Measurements from ENCODE around the gene TXNL4A. TPM values are rescaled to one million over a fixed set of nuclear protein-coding genes. Genes with fewer than 3 reads are reported as not detected.
"Not testable (repeated sequence)": the region's sequence is repeated elsewhere in the genome, so short reads cannot be mapped to it uniquely, and the experiment has no call there.

TXNL4A gene, protein sequence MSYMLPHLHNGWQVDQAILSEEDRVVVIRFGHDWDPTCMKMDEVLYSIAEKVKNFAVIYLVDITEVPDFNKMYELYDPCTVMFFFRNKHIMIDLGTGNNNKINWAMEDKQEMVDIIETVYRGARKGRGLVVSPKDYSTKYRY
- total RNA-seq, result 76.7 TPM

DNA sequence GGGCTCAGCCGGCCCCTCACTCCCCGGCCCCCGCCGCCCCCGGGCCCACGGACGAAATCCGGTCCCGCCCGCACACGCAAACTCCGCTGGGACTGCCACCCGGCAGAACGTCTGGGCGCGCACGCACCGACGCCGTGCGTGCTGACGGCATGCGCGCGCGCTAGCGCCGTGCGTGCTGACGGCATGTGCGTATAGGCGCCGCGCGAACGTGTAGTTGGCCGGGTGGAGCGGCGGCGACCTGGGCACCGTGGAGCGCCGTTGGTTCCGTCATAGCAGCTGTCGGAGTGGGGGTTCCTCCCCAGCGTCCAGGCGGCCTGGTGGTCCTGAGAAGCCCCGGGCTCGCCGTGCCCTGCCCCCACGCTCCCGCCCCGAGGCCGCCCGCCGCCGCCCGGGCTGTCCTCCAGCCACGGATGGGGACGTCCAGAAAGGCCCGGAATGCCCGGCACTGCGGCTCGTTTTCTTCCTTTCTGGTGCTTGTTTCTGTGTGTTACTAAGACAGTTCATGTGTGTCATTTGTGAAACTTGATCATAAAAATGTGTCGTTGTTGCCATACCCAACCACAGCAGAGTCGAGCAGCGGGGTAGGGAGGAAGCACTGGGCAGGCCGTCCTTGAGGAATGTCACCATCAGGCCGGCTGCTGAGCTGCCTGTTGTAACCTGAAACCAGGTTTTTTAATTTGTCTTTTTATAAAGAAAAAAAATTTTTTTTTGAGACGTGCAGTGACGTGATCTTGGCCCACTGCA lies at the start of gene TXNL4A:
TSS of gene TXNL4A (minus strand) at position 113 of the 744 bp plus-strand sequence. CDS start 171 bp downstream, outside the sequence.
- peak; percentile 86 for DNase-seq (ENCODE audit: low spot score)

DNA sequence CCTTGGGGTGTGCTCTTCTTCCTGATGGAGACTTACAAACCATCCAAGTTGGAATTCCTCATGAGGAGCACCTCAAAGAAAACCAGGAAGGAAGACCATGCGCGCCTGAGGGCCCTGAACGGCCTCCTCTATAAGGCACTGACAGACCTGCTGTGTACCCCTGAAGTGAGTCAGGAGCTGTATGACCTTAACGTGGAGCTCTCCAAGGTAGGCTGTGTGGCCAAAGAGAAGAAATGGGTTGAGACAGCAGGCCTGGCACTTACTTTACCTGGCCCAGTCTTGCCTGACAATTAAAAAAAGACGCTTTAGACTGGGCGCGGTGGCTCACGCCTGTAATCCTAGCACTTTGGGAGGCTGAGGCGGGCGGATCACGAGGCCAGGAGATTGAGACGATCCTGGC lies 48.9 kb upstream of the TXNL4A start:
- no peak for DNase-seq (ENCODE audit: low spot score)

DNA sequence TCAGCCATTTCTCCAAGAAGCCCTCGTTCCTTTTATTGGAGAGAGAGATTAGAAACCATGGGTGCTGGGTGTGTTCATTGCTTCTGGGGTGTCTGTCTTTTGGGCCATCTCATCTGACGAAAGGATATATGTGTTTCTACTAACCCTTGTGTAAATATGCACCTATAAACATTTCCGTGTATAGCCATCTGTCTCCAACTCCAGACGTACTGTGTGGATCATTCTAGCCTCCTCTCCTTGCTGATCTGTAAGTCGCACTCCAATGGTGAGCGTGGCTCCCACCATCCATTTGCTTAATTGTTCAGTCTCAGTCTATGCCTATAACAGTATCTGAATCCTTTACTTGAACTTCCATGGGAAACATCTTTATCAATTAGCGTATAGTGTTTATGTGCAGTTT lies 47.6 kb upstream of the TXNL4A start:
- no peak for DNase-seq (ENCODE audit: low spot score)

DNA sequence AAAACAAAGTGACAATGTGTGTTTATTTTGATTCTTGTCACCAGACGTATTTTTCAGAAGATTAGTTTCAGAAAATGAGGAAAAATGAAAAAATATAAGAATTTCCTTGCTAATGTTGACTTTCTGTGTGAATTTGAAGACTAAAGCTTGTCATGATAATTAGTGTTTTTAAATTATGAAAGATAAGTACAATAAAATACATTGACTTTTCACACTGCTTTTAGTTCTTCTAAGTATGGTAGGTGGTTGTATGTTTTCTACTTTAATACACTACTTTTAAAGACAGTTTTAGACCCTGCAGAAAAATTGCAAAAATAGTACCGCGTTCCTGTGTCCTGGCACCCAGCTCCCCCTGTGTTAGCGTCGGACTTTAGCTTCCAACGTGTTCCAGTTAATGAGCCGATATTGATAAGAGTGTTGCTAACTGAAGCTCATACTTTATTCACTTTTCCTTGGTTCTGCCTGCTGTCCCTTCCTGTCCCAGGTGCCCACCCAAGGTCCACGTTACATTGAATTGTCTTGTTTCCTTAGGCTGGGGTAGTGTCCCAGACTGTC lies 46.6 kb upstream of the TXNL4A start:
- DNase-seq (ENCODE audit: low spot score), result no peak

DNA sequence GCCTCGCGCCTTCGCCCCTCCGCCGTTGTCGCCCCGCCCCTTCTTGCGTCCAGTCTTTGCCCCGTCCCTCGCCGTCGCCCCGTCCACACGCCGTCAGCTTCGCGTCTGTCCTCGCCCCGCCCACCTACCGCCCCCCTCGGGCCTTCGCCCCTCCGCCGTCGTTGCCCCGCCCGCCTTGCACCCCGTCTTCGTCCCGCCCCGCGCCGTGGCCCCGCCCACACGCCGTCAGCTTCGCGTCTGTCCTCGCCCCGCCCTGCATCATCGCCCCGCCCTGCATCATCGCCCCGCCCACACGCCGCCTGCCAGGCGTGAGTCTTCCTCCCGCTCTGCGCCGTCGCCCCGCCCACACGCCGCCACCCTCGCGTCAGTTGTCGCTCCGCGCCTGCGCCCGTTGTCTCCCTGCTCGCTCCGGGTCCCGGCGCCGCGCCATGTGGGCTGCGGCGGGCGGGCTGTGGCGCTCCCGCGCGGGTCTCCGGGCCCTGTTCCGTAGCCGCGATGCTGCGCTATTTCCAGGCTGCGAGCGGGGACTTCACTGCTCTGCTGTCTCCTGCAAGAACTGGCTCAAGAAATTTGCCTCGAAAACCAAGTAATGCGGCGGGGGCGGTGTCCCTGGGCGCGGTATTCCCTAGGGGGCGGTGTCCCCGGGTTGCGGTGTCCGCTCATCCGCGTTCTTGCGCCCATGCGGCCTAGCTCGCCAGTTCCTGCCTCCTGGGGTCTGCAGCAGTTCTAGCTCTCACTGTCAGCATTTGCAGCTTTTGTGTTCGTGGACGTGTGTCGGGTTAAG lies 45.9 kb upstream of the TXNL4A start, which contains the start of gene RBFA:
TSS of gene RBFA (plus strand) at position 367 of the 784 bp plus-strand sequence. CDS start at position 429, 62 bp downstream.
- peak; percentile 100 for DNase-seq (ENCODE audit: low spot score)

DNA sequence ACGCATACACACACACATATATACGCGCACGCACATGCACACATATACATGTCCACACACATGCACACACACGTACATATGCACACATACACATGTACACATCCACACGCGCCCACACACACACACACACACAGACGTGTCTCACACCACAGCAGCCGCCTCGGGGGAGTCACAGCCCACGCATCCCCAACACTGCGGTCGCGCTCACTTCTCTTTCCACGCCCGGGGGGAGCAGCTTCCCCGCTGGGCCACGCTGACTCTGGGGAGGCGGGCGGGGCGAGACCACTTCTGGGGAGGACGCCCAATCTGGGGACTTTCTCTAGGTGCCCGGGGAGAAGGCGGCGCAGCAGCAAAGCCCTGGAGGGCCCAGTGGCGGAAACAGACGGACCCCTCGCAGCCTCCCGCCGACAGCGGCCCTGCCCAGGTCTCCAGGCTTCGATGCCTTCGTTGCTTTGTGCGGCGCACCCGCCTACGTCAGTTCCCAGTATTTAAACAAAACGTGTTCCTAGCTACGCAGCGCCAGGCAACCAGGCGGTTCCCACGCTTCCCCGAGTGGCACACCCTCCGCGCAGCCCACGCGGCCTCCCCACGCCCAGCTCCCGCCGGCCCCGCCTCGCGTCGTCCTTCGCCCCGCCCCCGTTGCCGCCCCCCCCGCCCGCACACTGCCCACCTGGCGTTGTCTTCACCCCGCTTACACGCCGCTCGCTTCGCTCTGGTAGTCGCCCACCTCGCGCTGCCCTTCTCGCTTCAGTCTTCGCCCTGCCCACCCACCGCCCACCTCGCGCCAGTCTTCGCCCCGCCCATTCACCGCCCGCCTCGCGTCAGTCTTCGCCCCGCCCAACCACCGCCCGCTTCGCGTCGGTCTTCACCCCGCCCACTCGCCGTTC lies 45.1 kb upstream of the TXNL4A start:
- no peak for DNase-seq (ENCODE audit: low spot score)

DNA sequence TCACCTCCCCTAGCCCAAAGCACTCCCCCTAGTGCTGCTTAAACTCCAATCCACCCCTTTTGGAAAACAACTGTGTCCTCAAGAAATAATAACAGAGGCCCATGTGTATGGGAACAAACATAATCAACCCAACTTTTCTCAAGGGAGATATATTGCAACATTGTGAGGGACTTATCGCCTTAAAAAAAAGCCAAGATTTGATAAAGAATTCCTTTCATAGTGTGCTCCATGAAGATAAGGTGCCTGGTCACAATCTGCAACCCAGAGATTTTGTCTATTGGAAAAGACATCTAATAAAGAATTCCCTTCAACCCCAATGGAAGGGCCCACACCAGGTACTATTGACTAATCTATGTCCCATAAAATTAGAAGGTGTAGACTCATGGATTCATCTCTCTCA lies 41.3 kb upstream of the TXNL4A start:
- no peak for DNase-seq (ENCODE audit: low spot score)

DNA sequence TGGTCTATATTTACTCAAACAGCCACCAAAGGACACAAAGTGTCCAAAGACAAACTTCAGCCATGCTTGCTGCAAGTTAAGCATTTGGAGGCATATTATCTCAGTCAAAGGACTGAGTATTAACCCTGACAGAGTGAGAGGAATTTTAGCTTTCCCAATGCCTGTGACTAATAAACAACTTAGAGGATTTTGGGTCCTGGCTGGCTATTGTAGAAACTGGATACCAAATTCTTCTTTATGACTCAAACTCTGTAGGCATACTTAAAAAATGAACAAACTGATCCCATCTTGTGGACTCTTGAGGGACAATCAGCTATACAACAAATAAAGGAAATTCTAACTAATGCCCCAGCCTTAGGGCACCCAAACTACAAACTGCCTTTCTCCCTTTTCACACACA lies 39.4 kb upstream of the TXNL4A start:
- not testable (repeated sequence) for DNase-seq (ENCODE audit: low spot score)

DNA sequence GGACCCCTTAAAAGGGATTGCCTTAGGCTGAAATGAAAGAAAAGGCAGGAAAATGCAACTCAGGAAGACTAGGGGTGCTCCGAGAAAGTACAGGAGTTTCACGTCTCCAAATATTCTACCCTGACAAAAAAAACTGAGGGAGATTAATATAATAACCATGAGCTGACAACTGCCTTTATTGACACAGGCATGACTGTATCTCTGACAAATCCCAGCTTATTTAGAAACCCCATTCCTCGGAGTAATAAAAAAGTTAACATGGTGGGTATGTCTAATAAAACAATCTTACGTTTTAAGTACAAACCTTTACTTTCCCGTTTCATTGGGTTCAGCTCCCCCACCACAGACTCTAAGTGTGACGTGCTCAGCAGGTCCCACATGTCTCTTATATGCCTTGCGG lies 38.0 kb upstream of the TXNL4A start:
- DNase-seq (ENCODE audit: low spot score), result no peak

DNA sequence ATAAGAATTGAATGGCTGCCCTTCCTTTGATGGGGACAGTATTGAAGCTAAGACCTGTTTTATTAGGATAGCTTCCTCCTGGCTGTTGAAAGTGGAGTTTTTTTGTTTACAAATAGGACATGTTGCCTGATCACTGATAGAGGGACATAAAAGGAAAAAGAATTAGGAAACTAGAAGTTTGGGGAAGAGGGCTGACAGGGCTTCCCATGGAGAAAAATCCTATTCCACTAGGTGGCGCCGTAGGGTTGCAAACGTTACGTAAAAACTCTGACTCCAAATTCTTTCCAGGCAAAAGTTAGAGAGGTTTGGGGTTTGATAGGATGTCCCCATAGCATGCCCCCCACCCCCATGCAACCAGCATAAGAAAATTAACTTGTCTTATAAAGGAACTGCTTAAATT lies 34.8 kb upstream of the TXNL4A start:
- no peak for DNase-seq (ENCODE audit: low spot score)

DNA sequence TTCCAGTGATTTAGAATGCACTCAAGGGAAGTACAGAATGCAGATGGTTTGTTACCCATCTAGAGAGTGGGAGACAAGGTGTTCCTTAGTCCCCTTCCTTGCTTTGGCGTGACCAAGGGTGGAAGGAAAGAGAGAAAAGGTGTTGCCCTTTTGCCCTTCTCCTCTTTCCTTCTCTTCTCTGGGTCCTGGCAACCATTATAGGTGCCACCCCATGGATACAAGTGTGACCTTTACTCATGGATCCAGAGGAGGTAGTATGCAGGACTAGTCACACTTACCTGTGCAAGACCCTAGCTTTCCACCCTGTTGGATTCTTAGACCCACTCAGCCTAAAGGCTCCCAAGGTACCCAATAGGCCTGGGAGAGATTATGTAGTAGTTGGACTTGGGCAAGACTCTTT lies 34.2 kb upstream of the TXNL4A start:
- DNase-seq (ENCODE audit: low spot score), result no peak

DNA sequence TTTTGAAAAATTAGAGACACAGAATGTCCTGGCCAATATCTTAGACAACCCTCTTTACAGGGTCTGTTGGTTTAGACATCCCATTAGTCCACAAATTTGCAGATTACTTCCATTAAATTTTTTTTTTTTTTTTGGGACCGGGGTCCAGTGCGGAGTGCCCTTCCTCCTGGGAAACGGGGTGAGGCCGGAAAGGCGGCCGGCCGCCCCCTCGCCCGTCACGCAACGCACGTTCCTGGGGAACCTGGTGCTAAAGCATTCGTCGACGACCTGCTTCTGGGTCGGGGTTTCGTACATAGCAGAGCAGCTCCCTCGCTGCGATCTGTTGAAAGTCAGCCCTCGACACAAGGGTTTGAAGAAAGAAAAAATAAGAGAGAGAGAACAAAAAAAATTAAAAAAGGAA lies 24.4 kb upstream of the TXNL4A start:
- DNase-seq (ENCODE audit: low spot score), result no peak

DNA sequence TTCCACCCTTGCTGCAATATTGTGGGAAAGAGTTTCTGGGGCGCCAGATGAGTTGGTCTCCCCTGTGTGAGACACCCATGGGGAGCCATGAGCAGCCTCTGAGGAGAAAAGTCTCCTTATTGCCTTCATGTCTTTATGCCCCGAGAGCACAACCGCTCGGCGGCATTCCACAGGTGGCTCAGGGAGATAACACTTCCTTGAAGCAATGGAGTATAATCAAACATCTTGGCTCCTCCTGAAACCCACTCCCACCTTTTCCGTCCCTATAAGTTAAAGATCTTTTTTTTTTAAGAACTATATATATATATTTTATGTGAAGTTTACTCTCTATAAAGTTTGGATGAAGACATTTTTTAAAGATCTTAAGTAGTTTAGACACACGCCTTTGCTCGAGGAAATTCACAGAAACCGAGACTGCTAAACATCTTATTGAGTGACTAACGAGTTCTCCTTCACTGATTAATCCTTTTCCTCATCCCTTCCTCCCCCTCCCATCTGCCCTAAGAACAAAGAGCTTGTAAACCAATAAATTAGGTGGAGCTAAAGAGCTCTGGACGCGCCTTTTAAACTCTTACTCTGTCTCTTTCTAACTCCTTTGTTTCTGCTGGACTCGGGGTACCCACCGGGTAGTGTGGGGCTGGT lies 23.3 kb upstream of the TXNL4A start:
- DNase-seq (ENCODE audit: low spot score), result not testable (repeated sequence)

DNA sequence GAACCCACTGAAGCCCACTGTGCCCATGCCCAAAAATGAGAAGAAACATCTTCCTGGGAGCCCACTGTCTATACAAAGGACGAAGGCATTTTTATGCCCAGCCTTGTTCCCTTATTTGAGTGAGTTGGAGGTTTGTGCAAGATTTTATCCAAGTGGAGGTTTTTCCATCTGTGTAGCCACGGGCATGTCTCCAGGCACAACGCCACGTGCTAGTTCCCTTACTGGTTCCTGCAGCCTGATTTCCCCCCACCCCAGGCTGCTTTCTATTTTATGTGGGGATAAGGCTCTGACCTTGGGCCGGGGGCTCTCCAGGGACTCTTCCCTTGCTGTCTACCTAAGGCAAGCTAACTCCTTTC lies 22.2 kb upstream of the TXNL4A start:
- no peak for DNase-seq (ENCODE audit: low spot score)

DNA sequence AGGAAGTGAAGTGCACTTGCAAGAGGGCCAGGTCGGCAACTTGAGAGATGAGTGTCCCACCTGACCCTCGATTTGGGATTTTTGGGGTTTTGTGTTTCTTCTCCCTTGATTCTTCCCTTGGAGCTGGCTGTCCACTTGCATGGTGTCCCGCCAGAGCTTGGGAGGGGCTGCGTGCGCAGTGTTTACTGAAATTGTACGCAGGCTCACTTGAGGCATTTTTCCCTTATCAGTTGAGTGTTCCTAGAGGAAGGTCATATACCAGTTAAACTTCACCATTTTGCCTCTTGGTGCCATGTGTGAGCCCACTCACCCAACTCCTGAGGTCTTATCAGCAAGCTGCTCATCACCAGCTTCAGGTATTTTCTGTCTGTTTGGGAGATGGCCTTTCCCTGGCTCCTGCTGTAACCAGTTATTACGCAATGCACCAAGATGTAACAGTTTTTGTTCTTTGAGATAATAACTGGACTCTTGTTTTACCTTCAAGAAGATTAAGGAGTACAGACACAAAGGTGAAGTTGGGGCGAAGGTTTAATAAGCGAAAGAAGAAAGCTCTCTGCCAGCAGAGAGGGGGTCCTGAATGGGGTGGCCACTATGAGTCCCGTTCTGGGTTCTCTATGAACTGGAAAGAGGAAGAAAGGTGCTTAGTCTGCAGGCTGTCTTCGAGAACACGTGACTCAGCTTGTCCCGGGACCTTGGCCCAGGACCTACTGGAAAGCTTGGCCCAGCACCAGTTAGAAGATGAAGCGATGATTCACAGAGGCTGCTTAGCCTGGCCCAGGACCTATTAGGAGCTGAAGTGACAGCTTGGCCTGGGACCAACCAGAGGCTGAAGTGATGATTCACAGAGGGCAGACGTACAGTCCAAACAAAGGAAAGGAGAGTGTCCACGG lies 21.5 kb upstream of the TXNL4A start:
- peak; percentile 84 for DNase-seq (ENCODE audit: low spot score)

DNA sequence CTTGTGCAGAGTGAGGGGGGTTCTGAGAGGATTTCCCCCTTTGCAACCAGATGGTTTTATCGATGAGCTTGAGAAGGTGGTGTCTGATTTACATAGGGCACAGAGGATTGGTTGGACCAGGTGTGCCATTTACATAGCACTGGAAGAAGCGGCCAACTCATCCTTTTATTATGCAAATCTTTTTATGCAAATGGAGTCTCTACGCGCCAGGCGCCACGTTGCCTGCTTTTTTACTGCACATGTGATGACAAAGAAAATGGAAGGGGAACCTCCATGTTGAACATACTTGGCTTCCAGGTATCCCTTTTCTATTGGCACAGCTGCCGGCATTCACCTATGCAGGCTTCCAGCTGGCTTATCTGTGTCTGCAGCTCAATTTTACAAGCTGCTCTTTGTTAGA lies 18.4 kb upstream of the TXNL4A start:
- no peak for DNase-seq (ENCODE audit: low spot score)

DNA sequence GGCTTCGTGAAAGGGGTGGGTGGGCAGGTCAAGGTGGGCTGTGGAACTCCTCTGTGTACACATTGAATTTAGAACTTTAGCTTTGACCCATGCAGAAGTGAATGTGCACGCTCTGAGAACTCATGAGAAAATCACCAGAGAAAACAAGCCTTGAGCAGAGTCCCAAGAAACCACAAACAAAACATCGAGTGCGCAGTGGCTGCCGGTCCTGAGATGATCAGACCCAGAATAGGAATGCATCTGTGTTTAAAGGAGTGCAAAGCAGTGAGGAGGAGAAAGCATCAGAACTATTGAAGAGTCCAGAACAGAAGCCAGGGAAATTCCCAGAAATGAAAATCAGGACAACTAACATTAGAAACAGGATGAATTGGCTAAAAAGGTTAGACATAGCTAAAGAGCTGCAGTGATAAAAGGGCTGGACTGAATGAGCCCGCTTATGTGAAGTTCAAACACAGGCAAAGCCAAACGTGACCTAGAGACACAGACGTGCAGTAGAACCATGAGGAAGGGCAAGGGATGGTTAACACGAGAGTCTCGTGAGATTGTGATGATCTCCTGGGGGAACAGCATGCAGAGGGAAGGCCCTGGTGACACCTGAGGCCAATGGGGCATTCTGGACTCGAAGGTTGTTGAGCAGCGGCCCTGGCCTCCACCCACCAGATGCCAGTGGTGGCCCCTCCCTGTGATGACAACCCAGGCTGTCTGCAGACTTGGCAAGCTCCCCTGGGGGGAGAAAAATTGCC lies 16.4 kb upstream of the TXNL4A start:
- DNase-seq (ENCODE audit: low spot score), result no peak

DNA sequence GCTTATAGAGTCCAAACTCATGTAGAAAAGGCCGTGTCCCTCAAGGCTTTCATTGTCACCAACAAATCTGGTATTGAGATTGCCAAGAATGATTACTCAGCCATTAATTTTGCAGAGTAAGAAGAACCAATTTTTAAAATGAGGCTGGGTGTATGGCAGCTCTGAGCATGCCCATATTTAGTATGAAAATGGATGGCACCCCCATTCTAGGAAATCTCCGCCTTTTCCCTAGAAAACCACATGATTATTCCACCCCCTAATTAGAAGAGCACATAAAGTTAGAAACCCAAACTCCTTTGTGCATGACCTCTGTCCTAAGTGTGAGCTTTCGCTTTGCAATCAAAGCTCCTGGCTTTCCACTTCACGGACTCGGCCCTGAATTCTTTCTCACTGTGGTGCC lies 14.1 kb upstream of the TXNL4A start:
- no peak for DNase-seq (ENCODE audit: low spot score)

DNA sequence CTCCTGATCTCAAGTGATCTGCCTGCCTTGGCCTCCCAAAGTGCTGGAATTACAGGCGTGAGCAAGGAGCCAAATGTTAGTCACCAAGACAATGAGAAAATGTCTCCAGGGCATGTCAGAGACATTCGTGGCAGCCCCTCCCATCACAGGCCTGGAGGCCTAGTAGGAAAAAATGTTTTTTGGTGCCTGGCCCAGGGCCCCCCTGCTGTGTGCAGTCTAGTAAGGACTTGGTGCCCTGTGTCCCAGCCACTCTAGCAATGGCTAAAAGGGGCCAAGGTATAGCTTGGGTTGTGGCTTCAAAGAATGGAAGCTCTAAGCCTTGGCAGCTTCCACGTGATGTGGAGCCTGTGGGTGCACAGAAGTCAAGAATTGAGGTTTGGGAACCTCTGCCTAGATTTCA lies 12.5 kb upstream of the TXNL4A start:
- no peak for DNase-seq (ENCODE audit: low spot score)

Measured in mucosa of gallbladder (tissue), 1 donor.